ENCODE results near the gene AUNIP. TPM values are rescaled to one million over a fixed set of nuclear protein-coding genes. Genes with fewer than 3 reads are reported as not detected.

Gene AUNIP
- total RNA-seq, 1 experiment from 2014 or later, result 9.4 TPM

DNA sequence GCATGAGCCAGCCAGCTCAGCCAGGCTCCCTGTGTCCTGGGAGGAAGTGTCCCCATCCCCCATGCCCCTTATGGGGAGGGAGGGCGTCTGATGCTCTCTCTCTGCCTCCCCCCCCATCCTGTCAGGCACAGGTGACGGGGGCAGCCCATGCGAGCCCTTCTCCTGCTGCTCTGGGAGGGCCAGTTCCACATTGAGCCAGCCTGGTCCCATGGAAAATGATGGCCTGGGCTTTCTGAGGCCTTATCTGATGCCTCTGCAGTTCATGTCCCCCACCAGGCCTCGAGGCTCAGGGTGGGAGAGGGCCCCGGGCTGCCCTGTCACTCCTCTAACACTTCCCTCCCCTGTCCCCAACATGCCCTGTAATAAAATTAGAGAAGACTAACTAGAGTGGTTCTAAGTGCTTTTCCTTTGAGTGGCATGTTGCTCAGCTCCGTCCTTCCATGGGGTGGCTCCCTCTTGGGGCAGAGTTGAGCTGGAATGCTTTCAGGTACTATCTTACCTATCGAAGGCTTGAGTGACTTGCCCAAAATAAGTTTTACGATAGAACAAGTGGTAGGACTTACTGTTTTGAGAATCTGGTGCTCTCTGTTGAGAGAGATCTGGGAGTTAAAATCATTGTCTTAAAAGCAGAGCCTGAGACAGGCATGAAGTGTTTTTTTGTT is 41.3 kb downstream of the AUNIP start:
- TF ChIP-seq, protein P1, sequence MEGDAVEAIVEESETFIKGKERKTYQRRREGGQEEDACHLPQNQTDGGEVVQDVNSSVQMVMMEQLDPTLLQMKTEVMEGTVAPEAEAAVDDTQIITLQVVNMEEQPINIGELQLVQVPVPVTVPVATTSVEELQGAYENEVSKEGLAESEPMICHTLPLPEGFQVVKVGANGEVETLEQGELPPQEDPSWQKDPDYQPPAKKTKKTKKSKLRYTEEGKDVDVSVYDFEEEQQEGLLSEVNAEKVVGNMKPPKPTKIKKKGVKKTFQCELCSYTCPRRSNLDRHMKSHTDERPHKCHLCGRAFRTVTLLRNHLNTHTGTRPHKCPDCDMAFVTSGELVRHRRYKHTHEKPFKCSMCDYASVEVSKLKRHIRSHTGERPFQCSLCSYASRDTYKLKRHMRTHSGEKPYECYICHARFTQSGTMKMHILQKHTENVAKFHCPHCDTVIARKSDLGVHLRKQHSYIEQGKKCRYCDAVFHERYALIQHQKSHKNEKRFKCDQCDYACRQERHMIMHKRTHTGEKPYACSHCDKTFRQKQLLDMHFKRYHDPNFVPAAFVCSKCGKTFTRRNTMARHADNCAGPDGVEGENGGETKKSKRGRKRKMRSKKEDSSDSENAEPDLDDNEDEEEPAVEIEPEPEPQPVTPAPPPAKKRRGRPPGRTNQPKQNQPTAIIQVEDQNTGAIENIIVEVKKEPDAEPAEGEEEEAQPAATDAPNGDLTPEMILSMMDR (IDR thresholded peaks at IDR 0.05; ENCODE audit: unreplicated experiment), result no peak
- H3K4me1 Mint-ChIP-seq (ENCODE audit: insufficient read depth, unreplicated experiment), result peaks cover 28% of the 10 kb centered on the region
- peak overlapping the region; percentile 79 for H3K4me3 Mint-ChIP-seq (ENCODE audit: unreplicated experiment)
- H3K27me3 Mint-ChIP-seq (ENCODE audit: insufficient read depth, unreplicated experiment), result no peaks in the 10 kb centered on the region
- ChIA-PET CTCF (interaction anchor here (0.8 to 1.0 kb wide), 2 partner anchors 17 to 209 kb away, joined by 3 to 4 read pairs; no protein-coding TSS in a partner anchor), POLR2A (interaction anchor here (0.9 to 4.6 kb wide), 7 partner anchors 11 to 180 kb away, joined by 3 to 39 read pairs (median 4); partner anchors contain the start of genes PAFAH2 and SELENON)
- DNase-seq (ENCODE audit: unreplicated experiment), result no peak
- peak overlapping the region; percentile 89 for H3K27ac Mint-ChIP-seq (ENCODE audit: low read depth, unreplicated experiment)
- no peaks in the 10 kb centered on the region for H3K9me3 Mint-ChIP-seq (ENCODE audit: unreplicated experiment)
- intact Hi-C loops (cut with micrococcal nuclease), result no loop called here
- H3K36me3 Mint-ChIP-seq (ENCODE audit: insufficient read depth, unreplicated experiment), result peaks cover 8% of the 10 kb centered on the region
- no TSS peak for BruUV-seq (replicated peaks)

DNA sequence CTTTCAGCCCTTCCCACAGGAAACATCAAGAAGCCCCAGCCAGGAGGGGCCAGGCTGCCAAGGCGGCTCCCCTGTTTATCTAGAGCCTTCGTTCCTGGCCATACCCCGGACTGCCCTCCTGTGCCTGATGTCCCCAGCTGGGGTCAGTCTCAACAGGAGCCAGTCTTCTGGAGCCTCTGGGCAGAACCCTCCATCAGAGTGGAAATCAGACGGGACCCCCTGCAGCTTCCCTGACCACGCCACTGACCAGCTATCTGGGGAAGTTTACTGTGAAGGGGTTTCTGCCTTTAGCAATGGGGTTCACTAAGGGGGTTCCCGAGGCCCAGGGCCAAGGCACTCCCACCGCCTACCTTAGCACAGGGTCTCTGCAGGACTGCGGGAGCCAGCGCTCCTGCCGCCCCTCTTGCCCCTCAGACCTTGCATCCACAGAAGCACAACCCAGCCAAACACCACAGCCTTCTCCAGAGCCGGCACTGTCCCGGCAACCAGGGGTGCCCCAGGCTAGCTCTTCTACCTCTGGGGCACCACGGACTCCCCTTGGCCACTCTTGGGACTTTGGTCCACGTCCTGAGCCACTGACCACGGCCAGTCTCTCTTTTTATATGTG is 43.0 kb downstream of the AUNIP start:
- H3K9me3 Mint-ChIP-seq (ENCODE audit: unreplicated experiment), result no peaks in the 10 kb centered on the region
- H3K27ac Mint-ChIP-seq (ENCODE audit: low read depth, unreplicated experiment), result no peak overlapping the region
- H3K27me3 Mint-ChIP-seq (ENCODE audit: insufficient read depth, unreplicated experiment), result no peaks in the 10 kb centered on the region
- H3K4me3 Mint-ChIP-seq (ENCODE audit: unreplicated experiment), result no peak overlapping the region
- TF ChIP-seq, protein P1 (IDR thresholded peaks at IDR 0.05; ENCODE audit: unreplicated experiment), result no peak
- ChIA-PET CTCF (interaction anchor here (0.6 kb wide), 1 partner anchor 269 kb away, joined by 3 read pairs; no protein-coding TSS in a partner anchor), POLR2A (no interaction called here)
- BruUV-seq (replicated peaks), result no TSS peak
- intact Hi-C loops (cut with micrococcal nuclease), result no loop called here
- peaks cover 17% of the 10 kb centered on the region for H3K4me1 Mint-ChIP-seq (ENCODE audit: insufficient read depth, unreplicated experiment)
- peaks cover 8% of the 10 kb centered on the region for H3K36me3 Mint-ChIP-seq (ENCODE audit: insufficient read depth, unreplicated experiment)
- no peak for DNase-seq (ENCODE audit: unreplicated experiment)

DNA sequence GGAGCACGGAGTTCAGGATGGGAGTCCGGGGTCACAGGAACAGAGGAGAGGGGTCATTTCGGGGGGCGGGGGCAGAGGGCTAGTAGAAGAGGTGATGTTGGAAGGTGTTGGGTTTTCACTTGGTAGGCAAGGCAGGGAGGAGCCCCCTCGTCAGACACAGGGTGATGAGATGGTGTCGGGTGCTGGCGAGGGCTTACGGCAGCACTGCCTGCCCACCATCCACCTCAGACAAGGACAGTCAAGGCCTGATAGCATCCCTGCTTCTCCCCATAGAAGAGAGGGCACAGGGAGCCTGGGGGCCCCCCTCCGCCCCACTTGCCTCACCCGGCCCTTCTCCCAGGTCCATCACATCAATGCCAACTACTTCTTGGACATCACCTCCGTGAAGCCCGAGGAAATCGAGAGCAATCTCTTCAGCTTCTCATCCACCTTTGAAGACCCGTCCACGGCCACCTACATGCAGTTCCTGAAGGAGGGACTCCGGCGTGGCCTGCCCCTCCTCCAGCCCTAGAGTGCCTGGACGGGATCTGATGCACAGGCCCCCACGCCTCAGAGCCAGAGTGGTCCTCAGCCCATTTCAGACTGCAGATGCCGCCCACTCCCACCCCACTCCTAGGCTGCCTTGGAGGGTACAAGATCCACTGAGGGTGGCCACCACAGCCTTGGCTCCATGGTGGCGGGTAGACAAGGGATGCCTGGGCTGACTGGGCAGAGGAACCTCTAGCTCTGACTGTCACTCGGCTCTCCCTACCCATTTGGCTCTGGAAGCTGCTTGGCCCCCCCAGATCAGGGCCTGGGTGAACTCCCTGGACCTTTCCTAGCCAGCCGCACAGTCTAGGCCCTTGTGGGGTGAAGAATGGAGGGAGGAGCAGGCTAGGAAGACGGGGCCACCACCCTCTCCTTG is 43.8 kb downstream of the AUNIP start:
- Mint-ChIP-seq H3K9me3 (ENCODE audit: unreplicated experiment) (no peaks in the 10 kb centered on the region), H3K36me3 (ENCODE audit: insufficient read depth, unreplicated experiment) (peaks cover 8% of the 10 kb centered on the region), H3K4me3 (ENCODE audit: unreplicated experiment) (no peak overlapping the region), H3K27me3 (ENCODE audit: insufficient read depth, unreplicated experiment) (no peaks in the 10 kb centered on the region), H3K4me1 (ENCODE audit: insufficient read depth, unreplicated experiment) (peaks cover 11% of the 10 kb centered on the region), H3K27ac (ENCODE audit: low read depth, unreplicated experiment) (no peak overlapping the region)
- intact Hi-C loops (cut with micrococcal nuclease), result no loop called here
- ChIA-PET CTCF (interaction anchor here (0.6 to 0.7 kb wide), 2 partner anchors 13 to 184 kb away, joined by 3 to 4 read pairs; no protein-coding TSS in a partner anchor), POLR2A (interaction anchor here (0.6 kb wide), 1 partner anchor 367 kb away, joined by 4 read pairs; no protein-coding TSS in a partner anchor)
- no peak for DNase-seq (ENCODE audit: unreplicated experiment)
- no TSS peak for BruUV-seq (replicated peaks)
- TF ChIP-seq, protein P1 (IDR thresholded peaks at IDR 0.05; ENCODE audit: unreplicated experiment), result no peak
